Activated naive CD4-positive, alpha-beta T cell treated with anti-CD3 and anti-CD28 coated beads, Interleukin-2, amount 10 ng/mL, durations not matched to agents 7 days and 5 days (primary cell): Measurements from ENCODE around the gene TECPR2.

Experiments
- CTCF ChIA-PET: fragments of 350-600 bp; sonication (Branson Sonifier 250); formaldehyde crosslinking; loops from one replicate; lab custom pipeline; 2021; ENCODE audit warnings: antibody characterized with exemption; lab: Charles Lee
- DNase-seq: peaks from one replicate; pipeline ENCODE4 v3.0.0-alpha.2; 2020
- H3K27ac Mint-ChIP-seq: one replicate; pipeline ENCODE4 v1.8.0; 2021; ENCODE audit warnings: mild to moderate bottlenecking, moderate library complexity, mixed read lengths
- H3K27me3 Mint-ChIP-seq: one replicate; pipeline ENCODE4 v1.8.0; 2021; ENCODE audit warnings: mild to moderate bottlenecking, mixed read lengths
- H3K36me3 Mint-ChIP-seq: one replicate; pipeline ENCODE4 v1.8.0; 2021; ENCODE audit warnings: mixed read lengths
- H3K4me1 Mint-ChIP-seq: one replicate; pipeline ENCODE4 v1.8.0; 2021; ENCODE audit warnings: mixed read lengths
- H3K4me3 Mint-ChIP-seq: one replicate; pipeline ENCODE4 v1.8.0; 2021; ENCODE audit warnings: mild to moderate bottlenecking, moderate library complexity, mixed read lengths
- H3K9me3 Mint-ChIP-seq: one replicate; pipeline ENCODE4 v1.8.0; 2021; ENCODE audit warnings: mixed read lengths

Gene TECPR2

DNA sequence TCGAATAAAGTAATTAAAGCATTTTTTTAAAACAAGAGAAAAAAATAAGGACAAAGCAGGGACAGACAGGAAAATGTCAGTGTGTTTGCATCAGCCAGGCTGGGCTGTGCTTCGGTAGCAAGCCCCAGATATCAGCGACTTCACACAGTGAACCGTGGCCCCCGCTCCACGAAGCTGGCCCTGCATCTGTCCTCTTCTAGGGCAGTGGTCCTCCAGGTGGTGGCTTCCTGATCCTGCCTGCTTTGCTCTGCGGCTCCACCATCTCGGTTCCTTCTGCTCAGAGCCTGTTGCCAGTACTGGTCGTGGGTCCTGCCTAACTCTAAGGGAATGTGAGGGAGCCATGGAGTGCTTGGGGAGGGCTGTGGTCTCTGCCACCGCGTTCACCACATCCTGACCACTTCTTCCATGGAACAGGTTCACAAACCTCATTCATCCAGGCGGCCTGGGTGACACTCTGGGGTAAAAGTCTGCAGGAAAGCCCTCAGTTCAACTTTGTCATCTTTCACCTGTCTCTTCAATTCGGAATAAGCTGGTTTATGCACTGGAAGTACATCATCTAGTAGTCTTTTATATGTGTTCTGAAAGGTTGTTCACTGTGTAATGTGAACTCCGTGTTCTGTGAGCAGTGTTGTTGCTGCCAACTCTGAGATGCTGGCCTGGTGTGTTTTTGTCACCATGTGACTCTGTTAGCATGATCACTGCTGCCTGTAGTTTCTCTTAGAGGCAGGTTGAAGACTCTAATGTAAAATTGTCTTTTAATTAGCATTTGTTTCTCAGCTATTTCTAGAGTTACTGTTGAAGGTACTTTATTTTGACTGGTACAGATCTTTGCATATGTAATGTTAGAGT lies 99.0 kb downstream of the TECPR2 start:
- DNase-seq = no peak
- H3K27ac Mint-ChIP-seq = no peak overlapping the region
- H3K27me3 Mint-ChIP-seq = no peaks in the 10 kb centered on the region
- H3K4me3 Mint-ChIP-seq = no peak overlapping the region
- CTCF ChIA-PET = interaction anchor here (1.1 kb wide), 1 partner anchor 13 kb away, joined by 3 read pairs; no protein-coding TSS in a partner anchor
- H3K9me3 Mint-ChIP-seq = no peaks in the 10 kb centered on the region
- peaks cover 3% of the 10 kb centered on the region for H3K36me3 Mint-ChIP-seq
- H3K4me1 Mint-ChIP-seq = peaks cover 3% of the 10 kb centered on the region

DNA sequence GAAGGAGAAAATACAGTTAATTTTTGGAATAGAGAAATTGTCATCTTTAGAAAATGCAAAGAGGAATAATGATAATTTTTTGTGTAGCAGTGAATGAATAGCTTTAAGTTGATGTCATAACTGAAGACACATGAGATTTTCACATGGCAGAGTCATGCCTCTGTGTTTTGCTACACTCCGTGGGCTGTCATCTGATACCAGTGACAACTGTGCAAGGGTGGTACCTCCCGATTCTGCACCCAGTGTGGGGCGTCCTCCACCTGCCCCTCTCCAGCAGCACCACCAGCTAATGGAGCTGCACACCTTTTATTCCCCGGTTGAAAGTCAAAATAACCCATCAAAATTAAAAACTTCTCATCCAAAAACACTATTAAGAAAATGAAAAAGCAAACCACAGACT lies 99.7 kb downstream of the TECPR2 start:
- DNase-seq = no peak
- Mint-ChIP-seq H3K27ac (no peak overlapping the region), H3K9me3 (no peaks in the 10 kb centered on the region), H3K36me3 (peaks cover 3% of the 10 kb centered on the region), H3K27me3 (no peaks in the 10 kb centered on the region), H3K4me1 (peaks cover 3% of the 10 kb centered on the region), H3K4me3 (no peak overlapping the region)
- CTCF ChIA-PET = no interaction called here

DNA sequence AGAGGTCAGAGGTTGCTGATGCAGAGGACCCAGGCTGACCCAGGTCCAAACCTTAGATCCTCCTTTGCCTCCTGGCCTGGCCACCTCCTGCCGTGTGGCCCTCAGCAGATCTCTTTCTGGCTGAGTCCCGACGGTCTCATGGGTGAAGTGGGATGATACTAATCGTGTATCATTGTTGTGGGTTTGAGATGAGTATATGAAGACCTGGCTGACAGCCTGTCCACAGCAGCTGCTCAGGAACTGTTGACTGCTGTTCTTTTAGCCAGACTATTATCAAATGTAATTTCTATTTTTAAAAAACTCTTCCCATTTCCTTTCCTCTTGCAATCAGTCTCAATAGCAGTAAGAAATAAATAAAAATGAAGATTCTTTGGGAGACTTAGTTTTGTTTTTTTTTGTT lies 101.3 kb downstream of the TECPR2 start:
- H3K27ac Mint-ChIP-seq = no peak overlapping the region
- CTCF ChIA-PET = no interaction called here

DNA sequence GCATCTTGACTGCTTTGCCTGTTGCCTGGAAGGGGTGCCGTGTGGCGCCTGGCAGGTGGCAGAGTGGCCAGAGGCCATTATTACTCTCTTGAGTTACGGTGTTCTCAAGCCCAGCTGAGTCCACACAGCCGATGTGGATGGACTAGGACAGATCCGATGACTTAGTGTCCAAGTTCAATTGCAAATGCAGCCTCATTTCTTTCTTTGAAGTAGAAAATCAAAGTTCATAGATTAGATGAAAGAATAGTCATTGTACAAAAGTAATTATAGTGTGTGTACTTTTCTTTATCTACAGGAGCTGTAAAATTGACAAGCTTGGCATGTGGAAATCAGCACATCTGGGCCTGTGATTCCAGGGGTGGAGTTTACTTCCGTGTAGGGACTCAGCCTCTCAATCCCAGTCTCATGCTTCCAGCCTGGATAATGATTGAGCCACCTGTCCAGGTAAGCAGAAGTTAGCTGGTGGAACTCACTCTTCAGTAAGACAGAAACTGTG lies 102.2 kb downstream of the TECPR2 start:
- CTCF ChIA-PET = no interaction called here
- Mint-ChIP-seq H3K36me3 (peaks cover 8% of the 10 kb centered on the region), H3K27me3 (no peaks in the 10 kb centered on the region), H3K27ac (no peak overlapping the region), H3K4me1 (peaks cover 3% of the 10 kb centered on the region), H3K9me3 (no peaks in the 10 kb centered on the region), H3K4me3 (no peak overlapping the region)
- no peak for DNase-seq

More for the DNA sequence above, 101.3 kb downstream of the TECPR2 start:
- no peak for DNase-seq
- H3K4me3 Mint-ChIP-seq = no peak overlapping the region
- H3K36me3 Mint-ChIP-seq = peaks cover 6% of the 10 kb centered on the region
- H3K27me3 Mint-ChIP-seq = no peaks in the 10 kb centered on the region
- H3K9me3 Mint-ChIP-seq = no peaks in the 10 kb centered on the region
- peaks cover 3% of the 10 kb centered on the region for H3K4me1 Mint-ChIP-seq

DNA sequence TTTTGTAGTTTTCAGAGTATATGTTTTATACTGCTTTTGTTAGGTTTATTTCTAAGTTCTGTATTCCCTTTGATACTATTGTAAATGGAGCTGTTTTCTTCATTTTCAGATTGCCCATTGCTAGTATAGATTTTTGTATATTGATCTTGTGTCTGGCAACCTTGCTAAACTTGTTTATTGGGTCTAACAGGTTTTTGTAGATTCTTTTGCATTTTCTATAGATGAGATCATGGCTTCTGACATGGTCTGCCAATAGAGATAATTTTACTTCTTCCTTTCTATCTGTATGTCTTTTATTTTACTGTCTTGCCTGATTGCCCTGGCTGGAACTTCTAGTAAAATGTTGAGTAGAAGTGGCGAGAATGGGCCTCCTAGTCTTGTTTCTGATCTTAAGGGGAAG lies 106.5 kb downstream of the TECPR2 start:
- Mint-ChIP-seq H3K4me3 (no peak overlapping the region), H3K27me3 (no peaks in the 10 kb centered on the region), H3K27ac (no peak overlapping the region), H3K4me1 (peaks cover 14% of the 10 kb centered on the region), H3K36me3 (peaks cover 8% of the 10 kb centered on the region), H3K9me3 (no peaks in the 10 kb centered on the region)
- CTCF ChIA-PET = no interaction called here
- no peak for DNase-seq

DNA sequence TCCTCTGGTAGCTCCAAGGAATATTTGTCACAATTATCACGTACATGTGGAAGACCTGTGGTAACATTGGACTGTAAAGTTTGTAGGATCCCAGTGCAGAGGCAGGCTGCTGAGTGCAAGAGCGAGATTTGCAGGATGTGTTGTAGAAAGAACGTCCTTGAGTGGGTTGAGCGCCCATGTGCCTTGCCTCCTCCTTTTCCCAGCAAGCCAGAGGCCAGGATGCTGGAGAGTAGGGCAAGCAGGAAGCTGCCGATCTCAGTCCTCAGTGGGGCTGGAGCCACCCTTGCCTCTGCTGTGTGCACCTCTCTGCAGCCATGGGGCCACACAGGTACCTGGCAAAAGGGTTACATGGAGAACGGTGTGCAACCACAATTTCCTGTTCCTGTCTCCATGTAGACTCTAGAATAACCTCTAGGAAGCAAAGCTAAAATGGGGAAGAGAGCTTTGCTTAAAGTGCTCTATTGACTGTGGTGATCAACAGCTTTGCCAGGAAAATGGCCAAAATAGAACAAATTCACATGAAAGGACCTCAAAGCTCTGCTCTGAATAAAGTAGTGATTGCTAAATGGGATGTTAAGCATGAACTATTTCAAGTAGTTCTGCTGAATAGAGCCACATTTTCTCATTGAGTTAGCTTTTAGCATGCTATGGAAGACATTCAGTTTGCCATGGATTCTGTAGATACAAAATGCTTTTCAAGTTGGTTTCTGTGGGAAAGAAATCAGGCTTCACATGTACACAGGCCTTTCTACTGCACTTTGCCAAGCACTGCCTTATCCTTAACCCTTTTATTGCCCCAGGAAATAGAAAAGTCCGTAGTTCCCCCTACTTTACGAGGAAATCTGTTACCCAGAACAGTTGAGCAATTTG lies 109.4 kb downstream of the TECPR2 start:
- DNase-seq = no peak
- CTCF ChIA-PET = interaction anchor here (1.5 kb wide), 1 partner anchor 34 kb away, joined by 4 read pairs; no protein-coding TSS in a partner anchor
- H3K27ac Mint-ChIP-seq = no peak overlapping the region
- H3K4me3 Mint-ChIP-seq = no peak overlapping the region
- H3K4me1 Mint-ChIP-seq = peaks cover 14% of the 10 kb centered on the region
- no peaks in the 10 kb centered on the region for H3K9me3 Mint-ChIP-seq
- H3K27me3 Mint-ChIP-seq = no peaks in the 10 kb centered on the region
- peaks cover 5% of the 10 kb centered on the region for H3K36me3 Mint-ChIP-seq

DNA sequence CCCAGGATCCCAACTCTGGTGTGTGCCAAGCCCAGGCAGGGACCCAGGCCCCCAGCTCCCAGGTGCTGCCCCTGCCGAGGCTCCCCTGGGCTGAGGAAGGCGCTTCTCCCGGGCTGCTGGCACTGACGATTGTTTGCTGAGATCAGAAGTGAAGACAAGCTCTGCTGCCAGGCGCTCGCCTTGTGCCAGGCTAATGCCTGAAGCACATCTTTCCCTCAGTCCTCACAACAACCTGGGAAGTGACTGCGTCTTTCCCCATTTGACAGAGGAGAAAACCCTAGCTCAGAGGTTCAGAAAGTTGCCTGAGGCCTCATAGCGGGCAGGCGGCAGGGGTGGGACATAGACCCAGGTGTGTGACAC lies 110.0 kb downstream of the TECPR2 start:
- Mint-ChIP-seq H3K4me3 (no peak overlapping the region), H3K4me1 (peaks cover 14% of the 10 kb centered on the region), H3K27ac (no peak overlapping the region), H3K9me3 (no peaks in the 10 kb centered on the region), H3K36me3 (peaks cover 5% of the 10 kb centered on the region), H3K27me3 (no peaks in the 10 kb centered on the region)
- CTCF ChIA-PET = interaction anchor here (1.5 kb wide), 1 partner anchor 34 kb away, joined by 4 read pairs; no protein-coding TSS in a partner anchor
- DNase-seq = no peak

DNA sequence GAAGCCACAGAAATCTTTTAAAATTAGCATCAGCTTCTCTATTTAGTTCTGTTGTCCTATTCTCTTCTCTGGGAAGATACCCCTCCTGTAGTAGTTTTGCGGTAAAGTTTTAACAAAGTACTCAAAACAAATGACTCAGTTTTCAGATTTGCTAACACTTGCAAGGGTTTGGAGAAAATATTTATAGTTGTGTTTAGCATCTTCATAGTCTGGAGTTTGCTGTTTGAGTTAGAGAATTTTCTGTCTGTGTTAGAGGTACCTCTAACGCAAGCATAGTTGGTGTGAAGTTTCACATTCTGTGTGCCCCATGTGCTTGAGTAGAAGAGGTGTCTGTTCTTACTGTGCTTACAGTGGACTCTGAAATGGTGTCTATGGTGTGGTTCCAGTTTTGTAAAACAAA lies 110.8 kb downstream of the TECPR2 start:
- H3K4me1 Mint-ChIP-seq = peaks cover 14% of the 10 kb centered on the region
- no peak for DNase-seq
- H3K9me3 Mint-ChIP-seq = no peaks in the 10 kb centered on the region
- H3K27ac Mint-ChIP-seq = no peak overlapping the region
- CTCF ChIA-PET = interaction anchor here (1.5 kb wide), 1 partner anchor 35 kb away, joined by 4 read pairs; no protein-coding TSS in a partner anchor
- H3K27me3 Mint-ChIP-seq = no peaks in the 10 kb centered on the region
- no peak overlapping the region for H3K4me3 Mint-ChIP-seq
- peaks cover 3% of the 10 kb centered on the region for H3K36me3 Mint-ChIP-seq

DNA sequence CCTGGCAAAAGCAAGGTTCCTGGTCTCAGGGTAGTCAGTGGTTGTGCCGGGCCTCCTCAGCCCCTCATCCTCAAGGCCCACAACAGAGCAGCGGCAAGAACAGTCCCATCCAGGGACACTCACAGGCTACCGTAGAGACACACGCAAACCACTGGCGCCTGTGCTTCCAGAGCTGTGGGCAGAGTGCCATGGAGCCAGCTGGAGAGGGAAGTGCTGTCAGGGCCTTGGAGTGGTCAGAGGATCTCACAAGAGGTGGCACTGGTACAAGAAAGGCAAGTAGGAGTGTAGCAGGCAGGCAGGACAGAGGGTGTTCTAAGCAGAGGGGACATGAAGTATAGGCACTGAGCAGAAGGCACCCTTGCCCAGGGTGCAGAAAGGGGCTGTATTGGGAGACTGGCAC lies 112.2 kb downstream of the TECPR2 start:
- H3K4me3 Mint-ChIP-seq = no peak overlapping the region
- no peaks in the 10 kb centered on the region for H3K27me3 Mint-ChIP-seq
- no peaks in the 10 kb centered on the region for H3K36me3 Mint-ChIP-seq
- H3K9me3 Mint-ChIP-seq = no peaks in the 10 kb centered on the region
- peaks cover 23% of the 10 kb centered on the region for H3K4me1 Mint-ChIP-seq
- no peak overlapping the region for H3K27ac Mint-ChIP-seq
- no peak for DNase-seq
- CTCF ChIA-PET = interaction anchor here (1.4 kb wide), 1 partner anchor 50 kb away, joined by 3 read pairs; no protein-coding TSS in a partner anchor

DNA sequence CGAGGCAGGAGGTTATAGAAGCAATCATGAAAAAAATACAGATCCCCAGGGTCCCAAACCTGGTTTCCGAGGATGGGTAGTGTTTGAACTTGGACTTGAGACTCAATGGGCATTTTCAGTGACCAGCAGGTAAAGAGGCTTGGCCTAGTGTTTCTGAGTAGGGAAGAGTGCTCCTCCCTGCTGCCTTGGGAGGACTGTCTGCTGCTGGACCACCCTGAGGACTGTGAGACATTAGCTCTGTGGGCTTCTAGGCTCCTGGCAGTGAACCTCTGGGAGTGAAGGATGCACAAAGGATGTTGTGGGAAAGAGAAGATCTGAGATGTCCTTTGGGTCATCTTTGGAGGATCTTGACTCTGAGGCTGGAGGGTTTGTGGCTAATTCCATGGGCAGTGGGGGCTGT lies 116.4 kb downstream of the TECPR2 start:
- Mint-ChIP-seq H3K27me3 (no peaks in the 10 kb centered on the region), H3K4me3 (no peak overlapping the region), H3K36me3 (no peaks in the 10 kb centered on the region), H3K27ac (no peak overlapping the region), H3K4me1 (peaks cover 10% of the 10 kb centered on the region), H3K9me3 (no peaks in the 10 kb centered on the region)
- no peak for DNase-seq
- CTCF ChIA-PET = interaction anchor here (0.8 to 0.9 kb wide), 2 partner anchors 41 to 56 kb away, joined by 3 to 6 read pairs; no protein-coding TSS in a partner anchor

DNA sequence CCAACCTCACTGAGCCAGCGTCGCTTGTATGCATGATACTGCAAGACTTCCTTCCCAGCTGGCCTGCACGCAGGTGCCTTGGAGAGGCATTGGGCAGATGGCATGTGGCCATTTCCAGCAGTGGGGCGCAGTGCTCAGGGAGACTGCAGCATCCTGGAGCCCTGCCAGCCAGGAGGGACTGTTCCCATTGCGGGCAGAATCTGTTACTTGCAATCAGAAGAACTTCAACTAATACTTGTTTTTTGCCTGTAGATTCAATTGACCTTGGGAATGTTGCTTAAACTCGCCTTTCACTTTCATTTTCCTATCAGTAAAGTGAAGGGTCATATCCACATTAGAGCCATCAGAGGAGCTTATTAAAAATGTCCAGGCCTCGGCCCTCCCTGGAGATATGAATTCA lies 117.0 kb downstream of the TECPR2 start:
- Mint-ChIP-seq H3K36me3 (no peaks in the 10 kb centered on the region), H3K4me1 (peaks cover 10% of the 10 kb centered on the region), H3K9me3 (no peaks in the 10 kb centered on the region), H3K27me3 (no peaks in the 10 kb centered on the region), H3K27ac (no peak overlapping the region), H3K4me3 (no peak overlapping the region)
- no peak for DNase-seq
- CTCF ChIA-PET = no interaction called here

DNA sequence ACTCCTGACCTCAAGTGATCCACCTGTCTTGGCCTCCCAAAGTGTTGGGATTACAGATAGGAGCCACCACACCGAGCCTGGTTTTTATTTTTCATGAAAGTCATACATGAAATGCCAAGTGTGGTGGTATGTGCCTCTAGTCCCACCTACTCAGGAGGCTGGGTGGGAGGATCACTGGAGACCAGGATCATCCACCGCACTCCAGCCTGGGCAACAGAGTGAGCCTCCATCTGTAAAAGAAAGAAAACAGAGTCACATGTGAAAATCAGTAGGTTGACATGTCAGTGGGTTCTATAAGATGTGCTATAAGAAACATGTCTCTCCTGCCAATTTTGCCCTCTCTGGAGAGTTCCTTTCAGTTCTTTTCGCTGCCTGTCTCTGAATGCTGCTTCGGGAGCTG lies 118.6 kb downstream of the TECPR2 start:
- H3K9me3 Mint-ChIP-seq = no peaks in the 10 kb centered on the region
- H3K27me3 Mint-ChIP-seq = no peaks in the 10 kb centered on the region
- H3K36me3 Mint-ChIP-seq = no peaks in the 10 kb centered on the region
- no peak for DNase-seq
- CTCF ChIA-PET = no interaction called here
- H3K27ac Mint-ChIP-seq = no peak overlapping the region
- peaks cover 10% of the 10 kb centered on the region for H3K4me1 Mint-ChIP-seq
- H3K4me3 Mint-ChIP-seq = no peak overlapping the region

DNA sequence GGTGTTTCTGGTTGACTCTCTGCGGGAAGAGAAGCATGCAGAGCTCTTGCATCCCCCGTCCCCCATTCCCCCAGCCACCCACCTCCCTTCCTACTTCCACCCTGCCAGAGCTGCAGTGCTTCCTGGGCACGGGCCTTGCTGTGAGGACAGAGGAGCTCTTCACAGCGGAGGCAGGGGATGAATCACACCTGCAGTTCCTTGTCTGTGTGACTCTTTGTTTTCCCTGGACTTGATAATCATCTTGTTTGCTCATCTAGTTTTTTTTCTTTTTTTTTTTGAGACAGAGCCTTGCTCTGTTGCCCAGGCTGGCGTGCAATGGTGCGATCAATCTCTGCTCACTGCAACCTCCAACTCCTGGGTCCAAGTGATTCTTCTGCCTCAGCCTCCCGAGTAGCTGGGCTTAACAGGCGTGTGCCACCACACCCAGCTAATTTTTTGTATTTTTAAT lies 119.1 kb downstream of the TECPR2 start:
- no peak overlapping the region for H3K4me3 Mint-ChIP-seq
- H3K27me3 Mint-ChIP-seq = no peaks in the 10 kb centered on the region
- no peaks in the 10 kb centered on the region for H3K36me3 Mint-ChIP-seq
- CTCF ChIA-PET = no interaction called here
- no peak overlapping the region for H3K27ac Mint-ChIP-seq
- no peak for DNase-seq
- H3K4me1 Mint-ChIP-seq = peaks cover 10% of the 10 kb centered on the region
- no peaks in the 10 kb centered on the region for H3K9me3 Mint-ChIP-seq

DNA sequence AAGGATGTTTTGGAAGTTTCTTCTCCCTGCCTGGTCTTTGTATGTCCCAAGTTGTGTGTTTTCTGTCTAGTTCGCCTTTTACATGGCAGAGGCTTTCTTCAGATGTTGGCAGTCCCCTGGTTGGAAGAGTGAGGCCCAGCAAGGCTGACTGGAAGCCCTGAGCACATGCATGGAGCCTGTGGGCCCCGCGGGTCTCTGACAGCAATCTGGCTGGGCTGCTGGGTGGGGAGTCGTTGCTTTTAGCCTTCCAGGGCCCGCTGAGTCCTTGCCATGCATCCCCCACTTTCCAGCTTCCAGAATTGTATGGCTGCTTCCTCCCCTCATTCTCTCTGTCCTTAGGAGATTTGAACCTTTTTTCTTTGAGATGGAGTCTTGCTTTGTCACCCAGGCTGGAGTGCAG lies 121.6 kb downstream of the TECPR2 start:
- Mint-ChIP-seq H3K27ac (no peak overlapping the region), H3K27me3 (no peaks in the 10 kb centered on the region), H3K36me3 (no peaks in the 10 kb centered on the region), H3K4me1 (peaks cover 6% of the 10 kb centered on the region), H3K4me3 (no peak overlapping the region), H3K9me3 (no peaks in the 10 kb centered on the region)
- CTCF ChIA-PET = no interaction called here
- DNase-seq = no peak
